Activated T-cell treated with anti-CD3 and anti-CD28 coated beads, Interleukin-2, amount 50 U/mL, for 4 hours (primary cell): ENCODE results near the gene CMSS1. TPM values are rescaled to one million over a fixed set of nuclear protein-coding genes. Genes with fewer than 3 reads are reported as not detected.
A peak's percentile ranks its signal among the peaks of the same experiment; 100 is the strongest.

ENCODE experiments used
- ATAC-seq, 2 donors: fragments of 200-7000 bp; cut with Tn5 transposase; one replicate each; pipeline ENCODE4 v1.10.0; 2021
- DNase-seq: peaks from one replicate; pipeline ENCODE4 v3.0.0-alpha.2; 2020
- H3K27me3 Mint-ChIP-seq: one replicate; pipeline ENCODE4 v1.8.0; 2021; ENCODE audit warnings: low read depth, mixed read lengths
- H3K36me3 Mint-ChIP-seq: one replicate; pipeline ENCODE4 v1.8.0; 2022; ENCODE audit warnings: mixed read lengths; ENCODE audit not compliant: insufficient read depth
- H3K4me1 Mint-ChIP-seq: one replicate; pipeline ENCODE4 v1.8.0; 2021; ENCODE audit warnings: low read depth, mixed read lengths
- H3K4me3 Mint-ChIP-seq: one replicate; pipeline ENCODE4 v1.8.0; 2021; ENCODE audit warnings: mild to moderate bottlenecking, moderate library complexity, mixed read lengths
- H3K9me3 Mint-ChIP-seq: one replicate; pipeline ENCODE4 v1.8.0; 2021; ENCODE audit warnings: mixed read lengths
- total RNA-seq, 3 donors: library from RNA; stranded (reverse); gene quantifications; one replicate each; pipeline ENCODE4 v1.2.1, GENCODE V29; 2021

CMSS1 gene
- total RNA-seq, 3 donors from 2014 or later, result 126 to 157 (median 136) TPM

DNA sequence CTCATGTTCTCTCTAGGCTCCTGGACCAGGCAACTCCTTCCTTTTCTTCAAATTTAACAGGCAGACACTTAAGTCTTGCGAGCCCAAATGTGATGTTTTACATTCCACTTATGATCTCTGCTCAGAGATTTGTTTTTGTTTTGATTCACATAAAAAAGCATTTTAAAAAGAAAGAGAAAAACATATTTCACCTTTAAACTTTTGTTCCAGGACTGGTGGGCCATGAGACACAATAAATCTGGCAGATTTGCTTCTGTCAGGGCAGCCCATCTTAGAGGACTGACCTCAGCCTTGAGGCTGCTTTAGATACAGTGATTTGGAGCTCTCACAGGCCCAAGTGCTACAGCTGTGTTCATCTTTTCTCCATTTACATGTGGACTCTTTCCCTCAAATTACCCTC is 52.0 kb downstream of the CMSS1 start:
- peaks cover 1% of the 10 kb centered on the region for H3K36me3 Mint-ChIP-seq
- DNase-seq (no peak), ATAC-seq (no peak)
- H3K4me3 Mint-ChIP-seq, result no peak overlapping the region
- peaks cover 30% of the 10 kb centered on the region for H3K4me1 Mint-ChIP-seq
- H3K9me3 Mint-ChIP-seq, result no peaks in the 10 kb centered on the region
- no peaks in the 10 kb centered on the region for H3K27me3 Mint-ChIP-seq

DNA sequence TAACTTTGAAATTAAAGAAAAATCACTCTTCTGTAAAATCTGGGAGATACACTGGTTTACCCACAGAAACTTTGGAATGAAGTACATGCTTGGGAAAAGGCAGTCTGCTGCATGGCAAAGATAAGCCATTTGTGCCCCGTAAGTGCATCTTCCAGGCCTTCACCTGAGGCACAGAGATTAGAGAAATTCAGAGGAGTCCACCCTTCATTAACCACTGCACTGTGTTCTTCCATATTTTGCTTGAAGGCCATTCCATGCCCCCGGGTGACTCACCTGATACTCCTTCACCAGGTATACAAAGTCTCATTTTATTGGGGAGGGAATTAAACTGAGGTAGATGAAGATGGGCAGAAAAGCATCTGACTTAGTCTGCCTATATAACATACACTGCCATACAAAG is 53.0 kb downstream of the CMSS1 start:
- H3K4me1 Mint-ChIP-seq, result peaks cover 37% of the 10 kb centered on the region
- H3K9me3 Mint-ChIP-seq, result no peaks in the 10 kb centered on the region
- H3K27me3 Mint-ChIP-seq, result no peaks in the 10 kb centered on the region
- ATAC-seq, result no peak
- no peak for DNase-seq
- H3K36me3 Mint-ChIP-seq, result no peaks in the 10 kb centered on the region
- H3K4me3 Mint-ChIP-seq, result no peak overlapping the region

DNA sequence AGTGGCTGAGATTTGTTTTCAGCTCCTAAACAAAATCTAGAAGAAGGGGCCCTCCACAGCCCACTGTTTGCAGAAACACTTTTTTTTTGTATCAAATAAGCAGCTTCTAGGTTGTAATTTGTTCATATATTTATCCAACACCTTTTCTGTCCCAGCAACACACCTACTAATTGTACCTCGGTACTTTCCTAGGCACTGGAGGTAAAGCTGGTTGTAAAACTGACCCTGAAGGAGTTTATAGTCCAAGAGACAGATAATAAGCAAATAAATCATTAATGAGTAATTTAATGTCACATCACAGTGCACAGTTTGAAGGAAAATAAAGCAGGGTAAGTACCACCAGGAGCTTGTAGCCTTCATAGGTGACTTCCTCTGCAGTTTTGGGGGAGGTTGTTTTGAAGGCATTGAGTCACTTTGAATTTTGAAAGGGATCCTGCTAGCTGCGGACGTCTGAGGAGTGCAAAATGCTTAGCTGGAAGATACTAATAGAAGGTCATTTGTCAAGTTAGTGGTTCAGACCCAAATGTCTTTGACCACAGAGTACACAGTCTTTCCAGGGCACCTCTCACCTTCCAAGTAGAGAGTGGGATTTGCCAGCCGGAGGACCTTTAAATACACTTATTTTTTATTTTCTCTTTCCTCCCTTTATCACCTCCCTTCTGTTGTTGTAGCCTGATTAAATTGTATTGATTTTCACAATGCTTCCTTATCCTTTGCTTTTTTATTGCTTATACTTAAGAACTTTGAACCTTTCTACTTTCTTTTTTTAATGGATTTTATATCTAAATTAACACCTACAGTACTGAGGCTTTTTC is 53.8 kb downstream of the CMSS1 start:
- H3K4me3 Mint-ChIP-seq, result no peak overlapping the region
- H3K9me3 Mint-ChIP-seq, result no peaks in the 10 kb centered on the region
- H3K36me3 Mint-ChIP-seq, result no peaks in the 10 kb centered on the region
- no peak for ATAC-seq
- H3K4me1 Mint-ChIP-seq, result peaks cover 32% of the 10 kb centered on the region
- no peaks in the 10 kb centered on the region for H3K27me3 Mint-ChIP-seq
- DNase-seq, result no peak

DNA sequence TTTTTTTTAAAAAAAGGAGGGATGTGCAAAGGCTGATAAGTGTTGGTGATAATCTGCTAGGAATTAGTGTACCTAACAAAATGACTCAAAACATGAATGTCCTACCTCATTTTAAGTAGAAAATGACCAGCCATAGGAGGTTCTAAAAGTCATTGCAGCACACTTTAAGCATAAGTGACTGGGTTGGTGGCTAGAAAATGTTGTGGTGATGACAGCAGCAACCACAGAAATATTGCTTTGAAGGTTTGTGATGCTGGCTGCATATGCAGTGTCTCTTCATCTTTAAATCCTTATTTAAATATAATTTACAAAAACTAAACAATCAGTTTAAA is 55.2 kb downstream of the CMSS1 start:
- Mint-ChIP-seq H3K9me3 (no peaks in the 10 kb centered on the region), H3K4me1 (peaks cover 23% of the 10 kb centered on the region), H3K27me3 (no peaks in the 10 kb centered on the region), H3K4me3 (no peak overlapping the region), H3K36me3 (no peaks in the 10 kb centered on the region)
- DNase-seq (no peak), ATAC-seq (no peak)

DNA sequence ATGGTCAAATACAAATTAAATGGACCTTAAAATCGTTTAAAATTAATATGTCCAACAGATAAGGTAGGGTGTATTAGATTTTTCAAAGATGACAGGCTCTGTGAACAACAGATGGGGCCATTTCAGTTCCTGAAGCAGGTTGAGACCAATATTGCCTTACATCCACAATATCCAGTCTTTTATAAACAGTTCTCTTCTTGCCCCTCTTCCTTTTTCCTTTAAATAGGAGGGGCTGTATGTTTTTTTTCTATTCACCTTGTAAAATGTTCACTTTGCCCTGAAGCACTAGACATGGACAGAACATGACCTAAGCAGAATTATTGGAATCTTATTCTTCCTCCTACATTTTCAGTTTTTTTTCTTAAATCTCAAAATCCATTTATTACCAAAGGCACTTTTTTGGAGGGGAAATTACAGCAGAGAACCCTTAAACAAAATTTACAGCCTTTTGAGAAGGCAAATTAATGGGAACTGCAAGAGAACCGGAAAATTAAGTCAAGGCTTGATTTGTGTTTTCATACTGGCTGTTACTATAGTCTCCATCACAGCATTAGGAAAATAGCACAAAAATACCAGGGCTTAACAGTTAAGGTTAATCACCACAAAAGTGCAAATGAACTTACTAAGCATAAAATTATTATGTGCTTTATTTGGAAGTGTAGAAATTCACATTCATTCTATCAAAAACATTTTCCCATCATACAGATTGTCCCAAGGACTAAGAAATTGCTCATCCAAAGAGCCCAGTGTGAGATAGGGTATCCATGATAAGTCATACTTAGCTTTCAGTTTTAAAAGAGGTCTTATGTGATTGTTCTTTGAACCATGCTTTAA is 55.8 kb downstream of the CMSS1 start:
- ATAC-seq (no peak), DNase-seq (no peak)
- H3K4me3 Mint-ChIP-seq, result no peak overlapping the region
- peaks cover 22% of the 10 kb centered on the region for H3K4me1 Mint-ChIP-seq
- no peaks in the 10 kb centered on the region for H3K36me3 Mint-ChIP-seq
- H3K27me3 Mint-ChIP-seq, result no peaks in the 10 kb centered on the region
- no peaks in the 10 kb centered on the region for H3K9me3 Mint-ChIP-seq

DNA sequence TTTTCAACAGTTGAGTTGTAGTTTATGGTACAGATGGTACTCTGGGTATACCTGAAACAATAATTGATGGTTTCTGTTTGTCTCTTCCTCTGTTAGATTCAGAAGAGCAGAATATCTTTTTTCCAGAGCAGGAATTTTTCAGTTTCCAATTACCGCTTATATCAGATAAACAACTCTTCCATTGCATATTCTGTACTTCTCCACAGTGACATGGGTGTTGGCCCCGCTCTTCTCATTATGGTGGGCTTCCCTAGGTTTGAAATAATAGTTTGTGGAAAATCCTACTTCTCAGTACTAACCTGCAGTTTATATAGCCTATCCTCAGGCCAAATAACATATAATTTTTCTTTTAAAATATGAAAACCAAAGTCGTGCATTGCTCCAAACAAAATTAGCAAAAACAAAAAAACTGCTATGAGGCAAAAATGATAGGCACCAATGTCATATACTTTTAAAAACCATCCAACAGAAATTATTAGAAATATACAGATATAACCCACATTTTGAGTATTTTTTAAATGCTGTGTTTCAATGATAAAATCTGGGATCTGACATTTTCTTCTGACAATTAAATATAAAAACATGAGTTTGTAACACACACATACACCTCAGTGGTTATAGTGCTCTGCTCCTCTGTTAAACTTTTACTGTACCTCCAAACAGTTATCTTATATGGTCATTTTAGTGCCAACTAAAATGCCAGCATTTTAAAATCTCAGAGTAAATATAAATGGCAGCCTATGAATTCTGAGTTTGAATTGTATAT is 56.8 kb downstream of the CMSS1 start:
- no peak for ATAC-seq
- H3K36me3 Mint-ChIP-seq, result no peaks in the 10 kb centered on the region
- H3K4me1 Mint-ChIP-seq, result peaks cover 22% of the 10 kb centered on the region
- no peak for DNase-seq
- no peaks in the 10 kb centered on the region for H3K27me3 Mint-ChIP-seq
- no peak overlapping the region for H3K4me3 Mint-ChIP-seq
- H3K9me3 Mint-ChIP-seq, result no peaks in the 10 kb centered on the region

DNA sequence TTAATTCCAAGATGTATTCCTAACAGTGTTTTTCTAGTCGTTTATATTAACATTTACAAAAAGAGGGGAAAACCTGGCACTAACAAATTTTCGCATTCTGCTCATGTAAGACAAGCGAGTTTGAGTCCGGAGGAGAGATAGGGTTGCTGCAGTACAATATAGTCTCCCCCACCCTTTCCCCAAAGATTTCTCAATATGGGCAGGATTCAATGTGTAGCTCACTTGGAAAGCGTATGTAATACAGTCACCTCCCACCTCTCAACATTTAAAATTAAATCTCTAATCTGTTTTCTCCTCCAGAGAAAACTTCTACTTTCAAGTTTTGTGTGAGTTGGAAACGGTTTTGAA is 57.9 kb downstream of the CMSS1 start:
- Mint-ChIP-seq H3K36me3 (no peaks in the 10 kb centered on the region), H3K27me3 (no peaks in the 10 kb centered on the region), H3K4me1 (peaks cover 22% of the 10 kb centered on the region), H3K4me3 (peak overlapping the region; percentile 71), H3K9me3 (no peaks in the 10 kb centered on the region)
- peak; percentile 11 to 26 for ATAC-seq
- DNase-seq, result no peak

DNA sequence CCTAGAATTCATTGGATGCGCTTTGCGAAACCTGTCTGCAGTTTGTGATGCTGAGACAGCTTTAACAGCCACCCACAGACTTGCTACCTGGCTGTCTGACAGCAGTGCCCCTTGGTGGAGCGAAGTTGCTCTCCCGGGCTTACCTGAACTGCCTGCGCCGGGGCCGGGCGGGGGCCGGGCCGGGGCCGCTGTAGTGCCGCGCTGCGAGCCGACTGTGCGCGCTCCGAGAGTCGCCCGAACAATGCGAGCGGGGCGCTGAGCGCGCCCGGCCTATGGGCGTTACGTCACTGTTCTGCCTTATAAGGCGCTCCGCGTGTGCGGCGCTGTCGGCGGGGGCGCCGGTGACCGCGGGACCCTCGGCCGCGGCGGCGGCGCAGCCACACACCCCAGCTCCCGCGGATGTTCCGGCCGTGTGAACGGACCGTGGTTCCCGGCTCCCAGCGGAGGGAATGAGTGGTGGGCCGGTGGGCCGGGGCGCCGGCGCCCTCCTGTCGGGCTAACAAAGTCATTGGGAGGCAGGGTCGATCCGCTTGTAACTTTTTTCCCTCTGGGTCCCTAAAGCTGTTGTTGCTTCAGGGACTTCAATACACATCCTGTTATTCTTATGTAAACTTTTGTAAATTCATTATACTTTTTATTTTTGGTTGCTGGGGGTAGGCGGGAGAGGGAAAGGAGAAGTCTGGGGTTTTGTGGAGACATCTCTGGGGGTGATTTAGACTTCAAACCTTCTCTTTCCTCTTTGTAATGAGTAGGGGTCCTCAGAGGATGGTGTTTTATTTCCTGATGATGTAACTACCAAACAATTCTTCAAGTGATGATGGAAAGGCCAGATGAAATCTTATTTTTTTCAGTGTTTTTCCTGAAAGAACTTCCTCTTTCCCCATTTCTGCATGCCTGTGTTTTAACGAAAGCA is 58.5 kb downstream of the CMSS1 start:
- ATAC-seq, result peak; percentile 97 to 99
- Mint-ChIP-seq H3K4me3 (peak overlapping the region; percentile 71), H3K4me1 (peaks cover 22% of the 10 kb centered on the region), H3K9me3 (no peaks in the 10 kb centered on the region), H3K36me3 (no peaks in the 10 kb centered on the region), H3K27me3 (no peaks in the 10 kb centered on the region)
- DNase-seq, result peak; percentile 60

DNA sequence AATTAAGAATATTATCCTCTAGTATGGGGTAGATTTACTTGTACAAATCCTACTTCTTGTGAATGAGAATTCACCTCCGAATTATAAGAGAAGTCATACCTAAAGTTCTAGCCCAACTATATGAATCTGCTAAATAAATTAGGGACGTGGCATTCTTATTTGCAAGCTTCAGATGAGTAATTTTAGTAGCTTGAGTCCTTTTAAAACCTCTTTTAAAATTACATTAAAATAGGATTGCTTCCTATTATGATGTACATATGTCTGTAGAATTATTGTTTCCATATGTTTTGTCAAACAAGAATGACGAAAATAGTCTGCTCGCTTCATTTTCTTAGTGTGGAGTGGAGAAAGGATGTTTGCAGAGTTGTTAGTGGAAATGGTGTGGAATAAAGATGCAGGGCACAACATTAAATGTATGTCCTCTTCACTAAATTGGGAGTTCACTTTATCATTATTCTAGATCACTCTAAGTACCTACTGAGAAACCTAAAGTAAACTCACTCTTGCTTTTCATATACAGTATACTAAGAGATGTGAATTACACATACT is 59.4 kb downstream of the CMSS1 start:
- Mint-ChIP-seq H3K9me3 (no peaks in the 10 kb centered on the region), H3K36me3 (no peaks in the 10 kb centered on the region), H3K27me3 (no peaks in the 10 kb centered on the region), H3K4me3 (no peak overlapping the region), H3K4me1 (peaks cover 22% of the 10 kb centered on the region)
- DNase-seq, result no peak
- no peak for ATAC-seq

DNA sequence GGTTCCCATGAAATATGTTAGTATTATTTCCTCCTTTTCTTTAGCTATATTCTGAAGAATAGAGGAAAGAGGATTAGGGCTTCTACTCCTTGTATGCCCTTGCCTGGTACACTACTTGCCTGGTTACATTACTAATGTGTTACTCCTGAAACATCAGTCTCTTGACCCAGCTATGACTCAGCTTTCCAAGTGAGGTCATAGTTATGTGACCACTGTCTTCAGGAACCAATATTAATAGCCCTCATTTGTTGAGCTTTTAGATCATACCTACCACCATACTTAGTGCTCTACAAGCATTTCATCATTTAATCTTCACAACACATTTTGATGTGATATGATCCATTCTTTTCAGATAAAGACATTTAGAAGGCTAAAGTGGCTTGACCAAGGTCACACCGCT is 60.3 kb downstream of the CMSS1 start:
- Mint-ChIP-seq H3K27me3 (no peaks in the 10 kb centered on the region), H3K4me1 (peaks cover 20% of the 10 kb centered on the region), H3K9me3 (no peaks in the 10 kb centered on the region), H3K4me3 (no peak overlapping the region), H3K36me3 (no peaks in the 10 kb centered on the region)
- no peak for ATAC-seq
- DNase-seq, result no peak

DNA sequence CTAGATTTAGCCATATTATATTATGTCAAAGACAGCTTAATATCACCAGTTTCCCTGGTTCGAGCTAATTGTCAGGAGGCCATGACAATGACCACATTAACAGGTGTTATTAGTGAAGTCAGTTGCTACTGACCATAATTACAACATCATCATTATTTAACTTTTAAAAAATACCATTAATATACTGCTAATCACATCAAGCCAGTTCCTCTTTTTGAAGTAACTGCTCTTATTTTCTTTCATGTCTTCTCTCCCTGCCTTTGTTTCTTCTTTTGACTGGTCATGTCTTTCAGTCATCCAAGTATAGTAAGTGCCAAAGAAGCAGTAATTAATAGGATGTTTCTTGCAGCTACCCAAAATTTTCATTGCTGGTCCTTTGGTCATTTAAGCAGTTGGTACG is 61.6 kb downstream of the CMSS1 start:
- no peak overlapping the region for H3K4me3 Mint-ChIP-seq
- peaks cover 30% of the 10 kb centered on the region for H3K4me1 Mint-ChIP-seq
- no peaks in the 10 kb centered on the region for H3K27me3 Mint-ChIP-seq
- DNase-seq (no peak), ATAC-seq (no peak)
- H3K36me3 Mint-ChIP-seq, result no peaks in the 10 kb centered on the region
- H3K9me3 Mint-ChIP-seq, result no peaks in the 10 kb centered on the region

DNA sequence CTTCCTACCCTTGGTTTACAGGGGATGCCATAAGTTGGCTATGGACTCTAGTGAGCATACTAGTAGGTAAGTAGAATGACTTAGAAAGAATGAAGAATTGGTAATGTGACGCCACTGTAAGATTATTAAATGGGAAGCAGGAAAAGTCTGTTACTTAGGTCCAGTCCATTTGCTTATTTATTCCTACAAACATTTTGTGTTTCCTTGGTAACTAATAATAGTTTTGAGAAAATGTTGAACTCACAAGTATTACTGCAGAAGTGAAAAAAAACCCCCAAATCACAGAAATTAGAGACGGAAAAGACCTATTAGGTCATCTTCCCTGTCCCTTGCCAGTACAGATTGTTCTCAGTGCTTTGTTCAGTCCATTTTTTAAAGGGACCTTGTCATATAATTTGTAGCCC is 63.5 kb downstream of the CMSS1 start:
- H3K9me3 Mint-ChIP-seq, result no peaks in the 10 kb centered on the region
- H3K4me3 Mint-ChIP-seq, result no peak overlapping the region
- peaks cover 3% of the 10 kb centered on the region for H3K36me3 Mint-ChIP-seq
- H3K4me1 Mint-ChIP-seq, result peaks cover 31% of the 10 kb centered on the region
- ATAC-seq, result no peak
- DNase-seq, result no peak
- no peaks in the 10 kb centered on the region for H3K27me3 Mint-ChIP-seq

DNA sequence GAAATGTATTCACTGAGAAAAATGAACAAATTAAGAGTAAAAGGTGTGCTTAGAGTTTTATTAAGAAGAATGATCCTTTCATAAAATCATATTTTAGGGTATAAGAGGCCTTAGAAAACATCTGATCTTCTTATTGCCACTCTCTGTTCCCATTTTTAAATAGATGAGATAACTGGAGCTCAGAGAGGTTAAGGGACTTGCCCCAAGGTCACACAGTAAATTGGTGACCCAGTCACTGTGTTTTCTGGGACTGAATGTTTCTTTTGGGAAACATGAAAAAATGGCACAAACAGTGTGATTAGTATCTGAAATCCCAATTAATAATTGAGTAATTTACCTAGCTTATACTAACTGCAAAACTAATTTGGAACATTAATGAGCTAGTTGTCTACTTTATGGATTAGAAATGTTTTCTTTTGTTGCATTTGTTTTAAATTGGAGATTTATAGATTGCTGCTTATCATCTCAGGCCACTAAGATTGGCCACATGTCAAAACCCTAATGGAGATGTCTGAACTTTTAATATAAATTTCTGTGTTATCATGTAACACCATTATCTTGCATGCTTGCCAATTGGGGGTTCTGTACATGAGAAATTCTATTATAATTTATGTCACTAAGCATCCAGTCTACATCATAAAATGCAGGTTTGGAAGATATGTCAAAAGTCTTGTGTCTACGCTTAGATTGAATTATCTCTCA is 64.9 kb downstream of the CMSS1 start:
- H3K36me3 Mint-ChIP-seq, result peaks cover 4% of the 10 kb centered on the region
- H3K27me3 Mint-ChIP-seq, result no peaks in the 10 kb centered on the region
- peaks cover 26% of the 10 kb centered on the region for H3K4me1 Mint-ChIP-seq
- H3K4me3 Mint-ChIP-seq, result no peak overlapping the region
- no peaks in the 10 kb centered on the region for H3K9me3 Mint-ChIP-seq
- ATAC-seq (no peak), DNase-seq (no peak)
